WTC11 (cell line): ENCODE results near the gene ZBED5. TPM values are rescaled to one million over a fixed set of nuclear protein-coding genes. Genes with fewer than 3 reads are reported as not detected.

Experiments
- ATAC-seq: fragments of 200-7000 bp; cut with Tn5 transposase; 2 replicates; pipeline ENCODE4 v1.10.0; 2021; ENCODE audit warnings: mild to moderate bottlenecking, moderate library complexity
- CTCF ChIA-PET: fragments of 300-600 bp; sonication (Branson Sonifier 250); formaldehyde crosslinking; loops from one replicate; lab custom pipeline; 2021; ENCODE audit warnings: antibody characterized with exemption; lab: Charles Lee
- POLR2A ChIA-PET: fragments of 350-600 bp; sonication (Branson Sonifier 250); formaldehyde crosslinking; loops from one replicate; lab custom pipeline; 2021; ENCODE audit warnings: antibody characterized with exemption; lab: Charles Lee
- DNase-seq: peaks from one replicate; pipeline ENCODE4 v3.0.0; 2021; ENCODE audit warnings: low spot score
- H3K27ac Mint-ChIP-seq: 2 replicates; pipeline ENCODE4 v1.8.0; 2021; ENCODE audit warnings: mixed read lengths
- H3K27me3 Mint-ChIP-seq: 2 replicates; pipeline ENCODE4 v1.8.0; 2021; ENCODE audit warnings: low read depth, mild to moderate bottlenecking, moderate library complexity, mixed read lengths
- H3K36me3 Mint-ChIP-seq: 2 replicates; pipeline ENCODE4 v1.8.0; 2021; ENCODE audit warnings: mixed read lengths
- H3K4me1 Mint-ChIP-seq: 2 replicates; pipeline ENCODE4 v1.8.0; 2022; ENCODE audit warnings: mixed read lengths
- H3K4me3 Mint-ChIP-seq: 2 replicates; pipeline ENCODE4 v1.8.0; 2021; ENCODE audit warnings: mild to moderate bottlenecking, moderate library complexity, mixed read lengths
- H3K9me3 Mint-ChIP-seq: 2 replicates; pipeline ENCODE4 v1.8.0; 2021; ENCODE audit warnings: mixed read lengths
- CBFB ChIP-seq: sonication (generic); formaldehyde crosslinking; IDR thresholded peaks from 2 replicates; pipeline ENCODE4 v1.8.1; 2022; ENCODE audit warnings: mild to moderate bottlenecking, low read depth, missing genetic modification reagents
- E2F1 ChIP-seq: sonication (generic); formaldehyde crosslinking; IDR thresholded peaks from 2 replicates; pipeline ENCODE4 v1.8.0; 2022; ENCODE audit warnings: mild to moderate bottlenecking, missing genetic modification reagents
- ELF4 ChIP-seq: sonication (generic); formaldehyde crosslinking; IDR thresholded peaks from 2 replicates; pipeline ENCODE4 v1.8.1; 2022; ENCODE audit warnings: low read depth, mild to moderate bottlenecking, moderate library complexity, missing genetic modification reagents
- ESRRA ChIP-seq: sonication (generic); formaldehyde crosslinking; IDR thresholded peaks from 2 replicates; pipeline ENCODE4 v1.8.1; 2022; ENCODE audit warnings: mild to moderate bottlenecking, missing genetic modification reagents, borderline replicate concordance
- FOXP4 ChIP-seq: sonication (generic); formaldehyde crosslinking; IDR thresholded peaks from 2 replicates; pipeline ENCODE4 v1.8.0; 2022; ENCODE audit warnings: mild to moderate bottlenecking, missing genetic modification reagents
- GRHL2 ChIP-seq: fragments of 250-450 bp; sonication (Bioruptor Pico); IDR thresholded peaks from 2 replicates; pipeline ENCODE4 v1.8.0; 2022; ENCODE audit warnings: mild to moderate bottlenecking, moderate library complexity; ENCODE audit not compliant: insufficient replicate concordance, severe bottlenecking
- HMGXB4 ChIP-seq: sonication (generic); formaldehyde crosslinking; IDR thresholded peaks from 2 replicates; pipeline ENCODE4 v1.8.1; 2023; ENCODE audit warnings: mild to moderate bottlenecking, moderate library complexity, missing genetic modification reagents
- IRF2 ChIP-seq: sonication (generic); formaldehyde crosslinking; IDR thresholded peaks from 2 replicates; pipeline ENCODE4 v1.8.0; 2022; ENCODE audit warnings: low read depth, missing genetic modification reagents, borderline replicate concordance
- RORB ChIP-seq: fragments of 250-450 bp; sonication (Bioruptor Pico); IDR thresholded peaks from 2 replicates; pipeline ENCODE4 v1.9.0; 2021; ENCODE audit warnings: mild to moderate bottlenecking
- SMAD4 ChIP-seq: sonication (generic); formaldehyde crosslinking; IDR thresholded peaks from 2 replicates; pipeline ENCODE4 v1.8.0; 2022; ENCODE audit warnings: mild to moderate bottlenecking, missing genetic modification reagents
- SP1 ChIP-seq: sonication (generic); formaldehyde crosslinking; conservative IDR thresholded peaks from 2 replicates; pipeline ENCODE4 v1.8.1; 2022; ENCODE audit warnings: missing genetic modification reagents
- ZBTB43 ChIP-seq: sonication (generic); formaldehyde crosslinking; IDR thresholded peaks from 2 replicates; pipeline ENCODE4 v1.8.1; 2023; ENCODE audit warnings: mild to moderate bottlenecking, missing genetic modification reagents
- ZNF138 ChIP-seq: sonication (generic); formaldehyde crosslinking; conservative IDR thresholded peaks from 2 replicates; pipeline ENCODE4 v1.8.1; 2022; ENCODE audit warnings: mild to moderate bottlenecking, moderate library complexity, missing genetic modification reagents
- ZNF281 ChIP-seq: sonication (generic); formaldehyde crosslinking; IDR thresholded peaks from 2 replicates; pipeline ENCODE4 v1.8.0; 2023; ENCODE audit warnings: mild to moderate bottlenecking, missing genetic modification reagents
- ZNF317 ChIP-seq: sonication (generic); formaldehyde crosslinking; IDR thresholded peaks from 2 replicates; pipeline ENCODE4 v1.8.1; 2023; ENCODE audit warnings: low read depth, mild to moderate bottlenecking, moderate library complexity, missing genetic modification reagents, borderline replicate concordance
- ZNF396 ChIP-seq: fragments of 250-450 bp; sonication (Bioruptor Pico); IDR thresholded peaks from 2 replicates; pipeline ENCODE4 v1.8.0; 2021; ENCODE audit warnings: mild to moderate bottlenecking, moderate library complexity, borderline replicate concordance
- ZNF425 ChIP-seq: fragments of 250-450 bp; sonication (Bioruptor Pico); conservative IDR thresholded peaks from 2 replicates; pipeline ENCODE4 v1.9.0; 2021; ENCODE audit warnings: mild to moderate bottlenecking
- ZNF512 ChIP-seq: sonication (generic); formaldehyde crosslinking; IDR thresholded peaks from 2 replicates; pipeline ENCODE4 v1.8.1; 2022; ENCODE audit warnings: missing genetic modification reagents, borderline replicate concordance
- ZNF671 ChIP-seq: fragments of 250-450 bp; sonication (Bioruptor Pico); IDR thresholded peaks from 2 replicates; pipeline ENCODE4 v1.8.0; 2021; ENCODE audit warnings: mild to moderate bottlenecking
- total RNA-seq: library from RNA; stranded (reverse); gene quantifications from 3 replicates; pipeline ENCODE4 v1.2.3, GENCODE V29; 2021

ZBED5 gene
- total RNA-seq, 1 experiment from 2014 or later: 48.7 TPM

- TF ChIP-seq SP1 (CRISPR knock-in tag) (no peak), ZNF396 (CRISPR knock-in tag) (no peak)
- TF ChIP-seq, all 79 proteins: peak for 1
Measured at GRCh38 chr11:10865837-10866270, 8.0 kb upstream of the ZBED5 start (continued).

- H3K27ac Mint-ChIP-seq: no peak overlapping the region
- no peaks in the 10 kb centered on the region for H3K9me3 Mint-ChIP-seq
- no peak overlapping the region for H3K4me3 Mint-ChIP-seq
- POLR2A ChIA-PET: no interaction called here
- no peak for DNase-seq
- no peak for TF ChIP-seq ESRRA (CRISPR knock-in tag)
- TF ChIP-seq ZNF671 (CRISPR knock-in tag): no peak
- TF ChIP-seq, all 79 proteins: peak for 0
- H3K4me1 Mint-ChIP-seq: peaks cover 17% of the 10 kb centered on the region
- H3K36me3 Mint-ChIP-seq: no peaks in the 10 kb centered on the region
- CTCF ChIA-PET: no interaction called here
- no peak for ATAC-seq
- H3K27me3 Mint-ChIP-seq: no peaks in the 10 kb centered on the region
Measured at GRCh38 chr11:10864688-10865087, 6.8 kb upstream of the ZBED5 start.

- ATAC-seq (no peak), DNase-seq (no peak)
- TF ChIP-seq ZNF317: no peak
- TF ChIP-seq GRHL2 (CRISPR knock-in tag): no peak
- no peak for TF ChIP-seq RORB (CRISPR knock-in tag)
- TF ChIP-seq ZNF138 (CRISPR knock-in tag): no peak
- no peak for TF ChIP-seq ZNF281
- TF ChIP-seq ELF4: no peak
- no peak for TF ChIP-seq ZNF425 (CRISPR knock-in tag)
- TF ChIP-seq ZNF512 (CRISPR knock-in tag): no peak
- TF ChIP-seq SMAD4 (CRISPR knock-in tag): no peak
- TF ChIP-seq CBFB (CRISPR knock-in tag): no peak
- TF ChIP-seq HMGXB4: no peak
- no peak for TF ChIP-seq FOXP4
- TF ChIP-seq ZBTB43 (CRISPR knock-in tag): no peak
- no peak for TF ChIP-seq E2F1
- TF ChIP-seq IRF2 (CRISPR knock-in tag): no peak
- Mint-ChIP-seq H3K36me3 (no peaks in the 10 kb centered on the region), H3K27ac (no peak overlapping the region), H3K27me3 (no peaks in the 10 kb centered on the region), H3K4me1 (peaks cover 21% of the 10 kb centered on the region), H3K4me3 (no peak overlapping the region), H3K9me3 (no peaks in the 10 kb centered on the region)
- CTCF ChIA-PET: no interaction called here
- POLR2A ChIA-PET: no interaction called here
Measured at GRCh38 chr11:10862446-10862845, 4.6 kb upstream of the ZBED5 start.
